SKM-1 (cell line): ENCODE measurements around the gene SLC39A11.

Source experiments
- DNase-seq: peaks from one replicate; lab custom pipeline; 2025; ENCODE audit not compliant: unreplicated experiment; lab: John Stamatoyannopoulos, UW

SLC39A11 gene

GRCh38 chr17:73045724-73046123 is 46.8 kb downstream of the SLC39A11 start:
- no peak for DNase-seq

GRCh38 chr17:73043686-73044581 is 48.6 kb downstream of the SLC39A11 start:
- no peak for DNase-seq

GRCh38 chr17:73042809-73043685 is 49.4 kb downstream of the SLC39A11 start:
- no peak for DNase-seq

- no peak for DNase-seq
These were observed 50.3 kb downstream of the SLC39A11 start for GRCh38 chr17:73042225-73042624.

- no peak for DNase-seq
These were observed 53.2 kb downstream of the SLC39A11 start for GRCh38 chr17:73039282-73039681.

- DNase-seq, result no peak
These were observed 61.0 kb downstream of the SLC39A11 start for GRCh38 chr17:73031472-73031871.

GRCh38 chr17:73030995-73031394 is 61.5 kb downstream of the SLC39A11 start:
- DNase-seq, result no peak

- no peak for DNase-seq
These were observed 62.0 kb downstream of the SLC39A11 start for GRCh38 chr17:73030501-73030921.

GRCh38 chr17:73029991-73030390 is 62.5 kb downstream of the SLC39A11 start:
- no peak for DNase-seq

- DNase-seq, result no peak
These were observed 63.5 kb downstream of the SLC39A11 start for GRCh38 chr17:73029021-73029420.

- DNase-seq, result no peak
These were observed 64.2 kb downstream of the SLC39A11 start for GRCh38 chr17:73028299-73028755.

GRCh38 chr17:73027130-73027741 is 65.3 kb downstream of the SLC39A11 start:
- no peak for DNase-seq

- DNase-seq, result no peak
These were observed 67.4 kb downstream of the SLC39A11 start for GRCh38 chr17:73025041-73025560.

GRCh38 chr17:73023759-73024158 is 68.7 kb downstream of the SLC39A11 start:
- no peak for DNase-seq

- DNase-seq, result no peak
These were observed 69.8 kb downstream of the SLC39A11 start for GRCh38 chr17:73022694-73023093.

GRCh38 chr17:73021771-73022170 is 70.7 kb downstream of the SLC39A11 start:
- no peak for DNase-seq

- no peak for DNase-seq
These were observed 72.4 kb downstream of the SLC39A11 start for GRCh38 chr17:73020110-73020509.

- DNase-seq, result no peak
These were observed 73.9 kb downstream of the SLC39A11 start for GRCh38 chr17:73018599-73018998.

- DNase-seq, result no peak
These were observed 74.8 kb downstream of the SLC39A11 start for GRCh38 chr17:73017658-73018057.

- DNase-seq, result no peak
These were observed 76.7 kb downstream of the SLC39A11 start for GRCh38 chr17:73015722-73016276.
